Esophagus (tissue), 2 donors: Measurements from ENCODE around the gene DPP10. TPM values are rescaled to one million over a fixed set of nuclear protein-coding genes. Genes with fewer than 3 reads are reported as not detected.

Source experiments
- H3K27ac ChIP-seq, 2 donors: one replicate each; pipeline ENCODE4 v1.5.1; 2013; ENCODE audit warnings: low read depth in 2 of 2, mild to moderate bottlenecking in 2 of 2, inconsistent platforms in 1 of 2, low read length in 1 of 2, moderate library complexity in 1 of 2
- H3K27me3 ChIP-seq, 2 donors: one replicate each; pipeline ENCODE4 v1.6.1; 2013; ENCODE audit warnings: low read length in 2 of 2, control low read depth in 1 of 2, mild to moderate bottlenecking in 1 of 2; ENCODE audit not compliant: insufficient read depth in 2 of 2, control insufficient read depth in 1 of 2
- H3K36me3 ChIP-seq, 2 donors: one replicate each; pipeline ENCODE4 v1.6.1; 2013; ENCODE audit warnings: low read length in 1 of 2; ENCODE audit not compliant: control insufficient read depth in 2 of 2, insufficient read depth in 2 of 2
- H3K4me1 ChIP-seq, 2 donors: one replicate each; pipeline ENCODE4 v1.6.1; 2013; ENCODE audit warnings: low read length in 1 of 2; ENCODE audit not compliant: control insufficient read depth in 2 of 2, insufficient read depth in 2 of 2
- H3K4me3 ChIP-seq, 2 donors: one replicate each; pipeline ENCODE4 v1.5.1; 2013; ENCODE audit warnings: low read length in 2 of 2, mild to moderate bottlenecking in 2 of 2, low read depth in 1 of 2, moderate library complexity in 1 of 2
- H3K9me3 ChIP-seq, 2 donors: one replicate each; pipeline ENCODE4 v1.6.1; 2013; ENCODE audit warnings: mild to moderate bottlenecking in 2 of 2, low read depth in 1 of 2, low read length in 1 of 2, moderate library complexity in 1 of 2; ENCODE audit not compliant: control insufficient read depth in 2 of 2, insufficient read depth in 1 of 2
- WGBS, 2 donors: extraction: QIAGEN DNeasy Blood & Tissue Kit; methylation state at CpG; one replicate each; pipeline ENCODE4 v1.1.7; 2013; 5-methylcytosine and 5-hydroxymethylcytosine counted together
- polyA plus RNA-seq, 2 donors: library from polyadenylated mRNA; stranded (reverse); fragments of 200-250 nt; gene quantifications; one replicate each; pipeline ENCODE4 v1.2.3, GENCODE V29; 2013
- donor health status: healthy with polysubstance abuse.
- donor health status: Bipolar disorder and iron deficiency.

DPP10 gene
- polyA plus RNA-seq, 2 donors, result 0.02 to 0.13 TPM

GRCh38 chr2:115558725-115559124, 1116.3 kb downstream of the DPP10 start:
- H3K4me3 ChIP-seq, result no peak overlapping the region
- H3K27ac ChIP-seq, result no peak overlapping the region
- H3K4me1 ChIP-seq, result no peaks in the 10 kb centered on the region
- WGBS, 2 donors, result 48 to 78% methylated on average over 1 of the region's 1 CpG
- no peaks in the 10 kb centered on the region for H3K36me3 ChIP-seq
- no peaks in the 10 kb centered on the region for H3K9me3 ChIP-seq
- no peaks in the 10 kb centered on the region for H3K27me3 ChIP-seq

GRCh38 chr2:115560666-115561065, 1118.2 kb downstream of the DPP10 start:
- Histone ChIP-seq H3K4me1 (no peaks in the 10 kb centered on the region), H3K36me3 (no peaks in the 10 kb centered on the region), H3K27ac (no peak overlapping the region), H3K9me3 (no peaks in the 10 kb centered on the region), H3K27me3 (no peaks in the 10 kb centered on the region), H3K4me3 (no peak overlapping the region)
- 84 to 88% methylated on average over 4 of the region's 4 CpGs for WGBS, 2 donors

DNA sequence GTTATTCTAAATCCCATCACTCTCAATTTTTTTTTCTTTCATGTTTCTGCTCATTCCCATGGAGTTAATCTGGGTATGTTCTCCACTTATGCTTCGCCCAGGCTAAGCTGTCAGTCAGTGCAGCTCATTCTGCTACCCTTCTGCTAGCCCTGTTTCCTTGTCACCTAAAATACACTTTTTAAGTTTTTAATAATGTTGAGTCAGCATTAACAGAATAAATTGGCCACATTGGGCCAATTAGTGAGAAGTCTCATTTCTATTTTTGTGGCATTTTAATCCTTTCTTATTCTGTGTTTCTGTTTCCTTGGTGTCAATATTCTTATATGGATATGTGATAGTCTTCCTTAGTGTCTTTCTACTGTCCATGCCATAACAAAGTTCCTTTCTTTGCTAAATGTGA, 1126.2 kb downstream of the DPP10 start:
- no peaks in the 10 kb centered on the region for H3K9me3 ChIP-seq
- H3K4me3 ChIP-seq, result no peak overlapping the region
- H3K4me1 ChIP-seq, result no peaks in the 10 kb centered on the region
- WGBS, 2 donors, result 74 to 88% methylated on average over 1 of the region's 1 CpG
- no peak overlapping the region for H3K27ac ChIP-seq
- H3K27me3 ChIP-seq, result no peaks in the 10 kb centered on the region
- no peaks in the 10 kb centered on the region for H3K36me3 ChIP-seq

GRCh38 chr2:115569547-115569946, 1127.1 kb downstream of the DPP10 start:
- no peak overlapping the region for H3K4me3 ChIP-seq
- no peaks in the 10 kb centered on the region for H3K36me3 ChIP-seq
- WGBS, 2 donors, result 69 to 78% methylated on average over 2 of the region's 2 CpGs
- no peaks in the 10 kb centered on the region for H3K27me3 ChIP-seq
- H3K27ac ChIP-seq, result no peak overlapping the region
- H3K4me1 ChIP-seq, result no peaks in the 10 kb centered on the region
- no peaks in the 10 kb centered on the region for H3K9me3 ChIP-seq

- H3K9me3 ChIP-seq, result no peaks in the 10 kb centered on the region
- H3K4me1 ChIP-seq, result no peaks in the 10 kb centered on the region
- no peaks in the 10 kb centered on the region for H3K36me3 ChIP-seq
- no peak overlapping the region for H3K27ac ChIP-seq
- no peaks in the 10 kb centered on the region for H3K27me3 ChIP-seq
- no peak overlapping the region for H3K4me3 ChIP-seq
Measured at GRCh38 chr2:115572746-115573145, 1130.3 kb downstream of the DPP10 start.

DNA sequence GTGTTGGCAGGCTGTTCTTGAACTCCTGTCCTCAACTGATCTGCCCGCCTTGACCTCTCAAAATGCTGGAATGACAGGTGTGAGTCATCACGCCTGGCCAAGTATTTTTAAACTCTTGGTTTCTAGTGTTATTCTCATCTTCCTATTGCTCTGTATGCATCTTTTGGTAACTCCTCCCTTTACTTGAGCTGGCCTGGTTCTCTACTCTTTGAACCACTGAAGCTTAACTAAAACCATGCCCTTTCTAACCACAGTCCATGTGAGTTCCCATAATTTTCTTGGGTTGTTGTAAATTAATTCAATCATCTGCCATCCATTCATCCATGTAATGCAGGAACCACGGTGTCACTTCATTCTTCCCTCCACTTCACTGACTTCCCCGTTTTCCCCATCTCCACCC, 1131.3 kb downstream of the DPP10 start:
- WGBS, 2 donors, result 85 to 89% methylated on average over 4 of the region's 4 CpGs
- Histone ChIP-seq H3K27me3 (no peaks in the 10 kb centered on the region), H3K4me1 (no peaks in the 10 kb centered on the region), H3K9me3 (no peaks in the 10 kb centered on the region), H3K4me3 (no peak overlapping the region), H3K36me3 (no peaks in the 10 kb centered on the region), H3K27ac (no peak overlapping the region)

- Histone ChIP-seq H3K27ac (no peak overlapping the region), H3K27me3 (no peaks in the 10 kb centered on the region), H3K4me1 (no peaks in the 10 kb centered on the region), H3K4me3 (no peak overlapping the region), H3K9me3 (no peaks in the 10 kb centered on the region), H3K36me3 (no peaks in the 10 kb centered on the region)
- WGBS, 2 donors, result 60 to 66% methylated on average over 5 of the region's 5 CpGs
Measured at GRCh38 chr2:115574667-115575066, 1132.2 kb downstream of the DPP10 start.

DNA sequence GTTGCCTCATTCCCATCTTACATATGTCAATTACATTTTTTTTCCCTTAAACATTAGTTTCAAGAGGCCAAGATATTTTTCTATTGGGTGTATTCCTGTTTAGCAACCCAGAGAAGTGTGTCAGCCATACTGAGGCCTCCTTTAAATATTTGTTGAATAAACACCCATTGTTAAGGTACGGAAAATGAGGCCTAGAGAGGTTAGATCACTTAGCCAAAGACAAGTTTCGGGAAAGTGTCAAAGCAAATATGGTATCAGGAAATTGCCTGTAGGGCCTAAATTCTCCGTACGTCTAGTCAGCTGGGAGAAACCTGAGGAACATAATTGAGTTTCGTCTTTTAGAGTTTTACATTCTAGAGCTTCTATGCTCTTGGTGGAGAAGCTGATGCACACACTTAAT, 1138.3 kb downstream of the DPP10 start:
- Histone ChIP-seq H3K4me3 (no peak overlapping the region), H3K36me3 (no peaks in the 10 kb centered on the region), H3K27ac (no peak overlapping the region), H3K9me3 (no peaks in the 10 kb centered on the region), H3K27me3 (no peaks in the 10 kb centered on the region), H3K4me1 (no peaks in the 10 kb centered on the region)
- WGBS, 2 donors, result 89 to 90% methylated on average over 5 of the region's 5 CpGs

GRCh38 chr2:115584507-115584906, 1142.1 kb downstream of the DPP10 start:
- H3K4me3 ChIP-seq, result no peak overlapping the region
- H3K4me1 ChIP-seq, result no peaks in the 10 kb centered on the region
- WGBS, 2 donors, result 94 to 97% methylated on average over 2 of the region's 2 CpGs
- H3K27ac ChIP-seq, result no peak overlapping the region
- H3K9me3 ChIP-seq, result peaks cover 0 to 2% of the 10 kb centered on the region in 2 donors
- no peaks in the 10 kb centered on the region for H3K36me3 ChIP-seq
- H3K27me3 ChIP-seq, result no peaks in the 10 kb centered on the region

- WGBS, 2 donors, result 36 to 43% methylated on average over 3 of the region's 3 CpGs
- H3K27ac ChIP-seq, result no peak overlapping the region
- H3K4me3 ChIP-seq, result no peak overlapping the region
- no peaks in the 10 kb centered on the region for H3K36me3 ChIP-seq
- no peaks in the 10 kb centered on the region for H3K27me3 ChIP-seq
- no peaks in the 10 kb centered on the region for H3K4me1 ChIP-seq
- no peaks in the 10 kb centered on the region for H3K9me3 ChIP-seq
Measured at GRCh38 chr2:115596659-115597375, 1154.4 kb downstream of the DPP10 start.
